ENCODE data around the gene COX4I1.

The COX4I1 gene

DNA sequence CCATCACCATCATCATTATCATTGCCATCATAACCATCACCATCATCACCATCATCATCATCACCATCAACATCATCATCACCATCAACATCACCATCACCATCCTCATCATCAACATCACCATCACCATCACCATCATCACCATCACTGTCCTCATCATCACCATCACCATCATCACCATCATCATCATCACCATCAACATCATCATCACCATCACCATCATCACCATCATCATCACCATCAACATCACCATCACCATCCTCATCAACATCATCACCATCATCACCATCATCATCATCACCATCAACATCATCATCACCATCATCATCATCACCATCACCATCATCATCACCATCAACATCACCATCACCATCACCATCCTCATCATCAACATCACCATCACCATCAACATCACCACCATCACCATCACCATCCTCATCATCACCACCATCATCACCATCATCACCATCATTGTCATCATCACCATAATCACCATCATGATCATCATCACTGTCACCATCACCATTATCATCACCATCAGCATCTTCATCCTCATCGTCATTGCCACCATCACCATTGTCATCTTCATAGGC lies 23.9 kb downstream of the COX4I1 start:
- TF ChIP-seq, protein P1, sequence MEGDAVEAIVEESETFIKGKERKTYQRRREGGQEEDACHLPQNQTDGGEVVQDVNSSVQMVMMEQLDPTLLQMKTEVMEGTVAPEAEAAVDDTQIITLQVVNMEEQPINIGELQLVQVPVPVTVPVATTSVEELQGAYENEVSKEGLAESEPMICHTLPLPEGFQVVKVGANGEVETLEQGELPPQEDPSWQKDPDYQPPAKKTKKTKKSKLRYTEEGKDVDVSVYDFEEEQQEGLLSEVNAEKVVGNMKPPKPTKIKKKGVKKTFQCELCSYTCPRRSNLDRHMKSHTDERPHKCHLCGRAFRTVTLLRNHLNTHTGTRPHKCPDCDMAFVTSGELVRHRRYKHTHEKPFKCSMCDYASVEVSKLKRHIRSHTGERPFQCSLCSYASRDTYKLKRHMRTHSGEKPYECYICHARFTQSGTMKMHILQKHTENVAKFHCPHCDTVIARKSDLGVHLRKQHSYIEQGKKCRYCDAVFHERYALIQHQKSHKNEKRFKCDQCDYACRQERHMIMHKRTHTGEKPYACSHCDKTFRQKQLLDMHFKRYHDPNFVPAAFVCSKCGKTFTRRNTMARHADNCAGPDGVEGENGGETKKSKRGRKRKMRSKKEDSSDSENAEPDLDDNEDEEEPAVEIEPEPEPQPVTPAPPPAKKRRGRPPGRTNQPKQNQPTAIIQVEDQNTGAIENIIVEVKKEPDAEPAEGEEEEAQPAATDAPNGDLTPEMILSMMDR (conservative IDR thresholded peaks at IDR 0.05; ENCODE audit: low read length) = no peak
- DNase-seq (ENCODE audit: low read depth) = no peak
- no peak overlapping the region for H3K4me3 ChIP-seq (ENCODE audit: low read length)

DNA sequence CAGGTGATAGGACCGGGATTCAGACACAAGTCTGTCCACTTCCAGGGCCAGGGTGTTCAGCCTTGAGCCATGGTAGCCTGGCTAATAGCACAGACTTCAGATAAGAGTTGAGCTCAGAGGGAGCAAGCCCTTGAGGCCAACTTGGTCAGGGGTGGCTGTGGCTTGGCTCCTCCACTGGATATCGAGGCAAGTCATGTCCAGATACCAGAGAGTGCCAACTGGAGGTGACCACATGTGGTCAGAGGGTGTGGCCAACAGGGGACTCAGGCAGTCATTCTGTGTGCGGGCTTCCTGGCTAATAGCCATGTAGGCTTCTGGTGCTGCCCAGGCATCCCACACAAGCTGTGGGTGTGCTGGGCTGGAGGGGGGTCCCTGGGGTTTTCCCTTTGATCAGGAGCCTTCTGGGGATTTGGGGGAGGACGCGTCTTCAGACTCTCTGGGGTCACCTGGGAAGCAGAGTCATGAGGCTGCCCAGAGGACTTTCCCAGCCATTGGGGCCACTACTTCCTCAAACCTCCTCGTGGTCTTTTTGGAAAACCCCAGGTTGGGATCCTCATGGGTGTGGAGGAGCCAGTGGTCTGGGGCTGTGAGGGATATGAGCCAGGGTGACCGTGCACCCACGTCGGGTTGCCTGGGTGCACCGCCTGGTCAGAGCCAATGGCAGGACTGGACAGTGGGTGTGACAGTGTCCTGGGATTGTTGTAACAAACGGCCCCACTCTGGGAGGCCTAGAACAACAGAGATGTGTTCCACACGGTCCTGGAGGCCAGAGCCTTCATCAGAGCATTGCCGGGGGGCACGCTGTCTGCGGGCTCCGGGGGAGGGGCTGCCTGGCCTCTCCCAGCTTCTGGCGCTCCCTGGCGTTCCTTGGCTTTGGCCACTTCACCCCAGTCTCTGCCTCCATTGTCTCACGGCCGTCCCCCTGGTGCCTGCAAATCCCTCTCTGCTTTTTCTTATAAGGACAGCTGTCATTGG lies 25.0 kb downstream of the COX4I1 start:
- DNase-seq (ENCODE audit: low read depth) = no peak
- TF ChIP-seq, protein P1 (conservative IDR thresholded peaks at IDR 0.05; ENCODE audit: low read length) = no peak
- H3K4me3 ChIP-seq (ENCODE audit: low read length) = no peak overlapping the region

DNA sequence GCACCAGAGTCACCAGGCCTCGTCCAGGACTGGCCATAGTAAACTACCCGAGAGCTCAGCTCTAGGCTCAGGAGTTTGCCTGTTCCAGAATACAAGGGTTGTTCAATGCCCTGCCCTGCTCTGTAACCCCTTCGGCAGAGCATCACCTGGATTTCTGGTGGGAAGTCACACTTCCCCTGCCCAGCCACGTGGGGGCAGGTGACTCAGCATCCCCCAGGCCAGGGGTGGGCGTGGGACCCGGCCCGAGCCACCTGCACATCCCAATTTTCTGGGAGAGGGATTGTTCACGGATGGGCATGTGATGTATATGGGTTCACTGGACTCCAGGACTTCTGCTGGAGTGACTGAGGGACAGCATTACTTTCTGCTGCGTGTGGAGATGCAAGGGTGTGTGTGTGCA lies 25.8 kb downstream of the COX4I1 start:
- no peak overlapping the region for H3K4me3 ChIP-seq (ENCODE audit: low read length)
- TF ChIP-seq, protein P1 (conservative IDR thresholded peaks at IDR 0.05; ENCODE audit: low read length) = no peak
- DNase-seq (ENCODE audit: low read depth) = no peak

DNA sequence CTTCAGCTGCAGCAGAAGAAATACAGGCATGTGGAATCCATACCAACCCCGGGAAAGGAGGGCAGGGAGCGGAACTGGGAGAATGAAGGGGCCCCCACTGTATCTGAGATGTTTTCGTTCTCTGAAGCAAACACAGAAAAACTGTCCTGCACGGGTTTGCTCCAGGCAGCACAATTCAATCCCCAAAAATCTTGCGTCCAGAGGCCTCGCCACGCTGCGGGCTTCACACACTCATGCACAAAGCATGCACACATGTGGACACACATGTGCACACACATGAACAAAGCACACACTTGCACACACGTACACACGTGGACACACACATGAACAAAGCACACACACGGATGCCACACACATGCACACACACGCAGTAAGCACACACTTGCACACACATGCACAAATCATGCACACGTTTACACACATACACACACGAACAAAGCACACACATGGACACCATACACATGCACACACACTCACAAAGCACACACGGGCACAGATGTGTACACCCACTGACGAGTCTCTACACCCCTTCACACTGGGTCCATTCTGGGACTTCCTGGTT lies 27.3 kb downstream of the COX4I1 start:
- H3K4me3 ChIP-seq (ENCODE audit: low read length) = no peak overlapping the region
- no peak for DNase-seq (ENCODE audit: low read depth)
- TF ChIP-seq, protein P1 (conservative IDR thresholded peaks at IDR 0.05; ENCODE audit: low read length) = no peak

DNA sequence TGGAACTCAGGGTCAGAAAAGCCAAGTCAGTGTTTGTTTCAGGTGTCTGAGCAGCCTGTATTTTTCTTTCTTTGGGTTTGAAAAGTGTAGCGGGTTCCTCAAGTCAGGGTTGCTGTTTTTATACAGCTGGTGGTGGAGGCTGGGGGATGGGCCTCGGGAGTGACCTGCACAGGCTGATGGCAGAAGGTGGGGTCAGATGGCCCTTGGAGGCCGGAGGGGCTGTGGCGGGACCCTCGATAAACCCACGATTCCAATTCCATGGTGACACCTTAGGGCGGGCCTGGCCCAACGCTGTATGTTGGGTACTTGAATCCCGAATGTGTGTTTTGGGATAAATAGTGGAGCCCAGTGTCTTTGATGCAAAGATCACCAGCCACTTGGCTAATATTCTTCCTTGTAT lies 28.7 kb downstream of the COX4I1 start:
- TF ChIP-seq, protein P1 (conservative IDR thresholded peaks at IDR 0.05; ENCODE audit: low read length) = no peak
- no peak for DNase-seq (ENCODE audit: low read depth)
- H3K4me3 ChIP-seq (ENCODE audit: low read length) = no peak overlapping the region

DNA sequence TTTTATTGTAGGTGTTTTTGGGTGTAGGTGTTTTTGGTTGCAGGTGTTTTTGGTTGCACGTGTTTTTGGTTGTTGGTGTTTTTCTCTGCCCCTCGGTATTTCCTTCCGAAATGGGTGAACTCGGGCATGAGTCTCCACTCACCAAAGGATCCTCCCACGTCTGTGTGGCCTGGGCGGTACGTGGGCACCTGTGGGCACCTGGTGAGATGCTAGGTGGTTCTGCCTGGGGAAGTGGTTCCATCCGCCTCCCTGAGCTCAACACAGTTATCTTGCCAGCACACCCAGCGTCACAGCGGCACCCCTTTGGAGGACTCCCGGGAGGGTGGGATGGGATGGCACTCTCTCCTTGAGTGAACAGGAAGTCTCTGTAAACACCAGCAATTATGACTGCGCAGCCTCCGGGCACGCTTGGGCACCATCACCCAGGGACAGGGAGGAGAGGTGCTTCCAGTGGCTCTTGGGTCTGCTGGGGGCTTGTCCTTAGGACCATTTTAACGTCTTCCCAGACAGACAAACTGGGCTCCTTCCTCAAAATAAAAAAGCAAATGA lies 29.8 kb downstream of the COX4I1 start:
- no peak overlapping the region for H3K4me3 ChIP-seq (ENCODE audit: low read length)
- no peak for DNase-seq (ENCODE audit: low read depth)
- TF ChIP-seq, protein P1 (conservative IDR thresholded peaks at IDR 0.05; ENCODE audit: low read length) = no peak

Data from AG10803 (cell line).